AG04449 (cell line): Measurements from ENCODE around the gene F12.

ENCODE experiments used
- CTCF ChIA-PET: fragments of 350-600 bp; formaldehyde crosslinking; extraction: SDS; loops from one replicate; lab custom pipeline; 2021; ENCODE audit warnings: antibody characterized with exemption; lab: Yijun Ruan, JAX
- POLR2A ChIA-PET: fragments of 400-600, 350-600 bp; formaldehyde crosslinking; extraction: SDS; loops from one replicate; lab custom pipeline; 2020; ENCODE audit warnings: antibody characterized with exemption, inconsistent platforms; lab: Yijun Ruan, JAX
- DNase-seq: peaks from one replicate; pipeline ENCODE4 v3.0.0-alpha.2; 2010; ENCODE audit warnings: low read depth, low spot score
- H3K4me3 ChIP-seq: 2 replicates; pipeline ENCODE4 v1.5.1; 2011; ENCODE audit warnings: low read depth, mild to moderate bottlenecking, control low read depth, low read length
- CTCF ChIP-seq: IDR thresholded peaks from one replicate; pipeline ENCODE4 v1.5.1; 2011; ENCODE audit warnings: mild to moderate bottlenecking, moderate library complexity, low read length, control low read depth, inconsistent platforms; ENCODE audit not compliant: insufficient read depth; ENCODE audit errors: missing control alignments

F12 gene

GRCh38 chr5:177405805-177406204 lies 3.6 kb downstream of the F12 start:
- DNase-seq, result no peak
- POLR2A ChIA-PET, result no interaction called here

GRCh38 chr5:177405312-177405711 lies 4.1 kb downstream of the F12 start:
- CTCF ChIA-PET, result interaction anchor here (1.6 to 31.8 kb wide), 9 partner anchors 11 to 96 kb away, joined by 4 to 853 read pairs (median 45); partner anchors contain the start of genes DBN1, GRK6, MXD3 and PDLIM7
- no peak overlapping the region for H3K4me3 ChIP-seq
- no peak for TF ChIP-seq CTCF
- DNase-seq, result no peak
- POLR2A ChIA-PET, result interaction anchor here (1.7 to 3.8 kb wide), 3 partner anchors 15 to 92 kb away, joined by 4 to 21 read pairs (median 13); partner anchors contain the start of gene PDLIM7

More at GRCh38 chr5:177405805-177406204, 3.6 kb downstream of the F12 start:
- CTCF ChIA-PET, result interaction anchor here (2.7 to 31.8 kb wide), 6 partner anchors 10 to 95 kb away, joined by 9 to 853 read pairs (median 80); partner anchors contain the start of genes PDLIM7, PRR7 and SLC34A1
- H3K4me3 ChIP-seq, result no peak overlapping the region
- TF ChIP-seq CTCF, result no peak

- ChIA-PET CTCF (interaction anchor here (0.6 to 31.8 kb wide), 27 partner anchors 11 to 769 kb away, joined by 3 to 853 read pairs (median 9); partner anchors contain the start of genes DBN1, DOK3, GRK6 and LMAN2), POLR2A (interaction anchor here (0.9 to 3.8 kb wide), 10 partner anchors 14 to 97 kb away, joined by 3 to 21 read pairs (median 4); partner anchors contain the start of gene PDLIM7)
- no peak for DNase-seq
- H3K4me3 ChIP-seq, result peak overlapping the region; percentile 71
- TF ChIP-seq CTCF, result no peak
Measured at GRCh38 chr5:177404641-177405179, 4.7 kb downstream of the F12 start.

GRCh38 chr5:177403792-177404640 lies 5.3 kb downstream of the F12 start:
- DNase-seq, result no peak
- ChIA-PET CTCF (interaction anchor here (0.6 to 31.8 kb wide), 33 partner anchors 12 to 770 kb away, joined by 3 to 853 read pairs (median 6); partner anchors contain the start of genes DBN1, DOK3, GRK6 and LMAN2), POLR2A (interaction anchor here (0.9 to 3.8 kb wide), 10 partner anchors 13 to 97 kb away, joined by 3 to 21 read pairs (median 4); partner anchors contain the start of gene PDLIM7)
- H3K4me3 ChIP-seq, result peak overlapping the region; percentile 71
- TF ChIP-seq CTCF, result peak; percentile 91

- DNase-seq, result no peak
- peak overlapping the region; percentile 71 for H3K4me3 ChIP-seq
- CTCF ChIA-PET, result interaction anchor here (0.8 to 31.8 kb wide), 33 partner anchors 8 to 289 kb away, joined by 3 to 853 read pairs (median 6); partner anchors contain the start of genes GRK6, LMAN2, MXD3 and PDLIM7
- POLR2A ChIA-PET, result interaction anchor here (1.2 to 3.8 kb wide), 6 partner anchors 49 to 94 kb away, joined by 3 to 21 read pairs (median 9); partner anchors contain the start of gene PDLIM7
- TF ChIP-seq CTCF, result no peak
Measured at GRCh38 chr5:177403102-177403791, 6.1 kb downstream of the F12 start.
